SU-DHL-6 (cell line): Measurements from ENCODE around the gene TMEM109.

Experiments
- H2AFZ ChIP-seq: fragments of 200-600 bp; sonication (generic); 2 replicates; pipeline ENCODE4 v1.6.1; 2014; ENCODE audit warnings: low read depth, mild to moderate bottlenecking, moderate library complexity, mixed read lengths, antibody characterized with exemption, low read length; ENCODE audit not compliant: severe bottlenecking
- H3F3A ChIP-seq: fragments of 200-600 bp; shearing (Covaris generic); 2 replicates; pipeline ENCODE4 v1.6.0; 2016; ENCODE audit warnings: antibody characterized with exemption, mild to moderate bottlenecking; ENCODE audit not compliant: insufficient read depth
- H3K27ac ChIP-seq: fragments of 200-600 bp; sonication (generic); 2 replicates; pipeline ENCODE4 v1.5.1; 2016; ENCODE audit warnings: low read depth, mild to moderate bottlenecking, low read length, moderate library complexity, mixed read lengths
- H3K27me3 ChIP-seq: fragments of 200-600 bp; sonication (generic), shearing (Covaris generic); 2 replicates; pipeline ENCODE4 v1.6.0; 2014; ENCODE audit warnings: mild to moderate bottlenecking, low read length
- H3K36me3 ChIP-seq: fragments of 200-600 bp; sonication (generic); 2 replicates; pipeline ENCODE4 v1.6.1; 2014; ENCODE audit warnings: mild to moderate bottlenecking, low read length, mixed read lengths
- H3K4me2 ChIP-seq: fragments of 300-600, 200-600 bp; shearing (Covaris generic), sonication (generic); 2 replicates; pipeline ENCODE4 v1.6.0; 2014; ENCODE audit warnings: low read length, low read depth, mild to moderate bottlenecking; ENCODE audit not compliant: poor library complexity, severe bottlenecking
- H3K4me3 ChIP-seq: fragments of 200-600 bp; sonication (generic); 2 replicates; pipeline ENCODE4 v1.5.1; 2014; ENCODE audit warnings: antibody characterized with exemption, low read length, mild to moderate bottlenecking, mixed read lengths; ENCODE audit not compliant: insufficient read depth, poor library complexity, severe bottlenecking
- H3K79me2 ChIP-seq: fragments of 200-600 bp; sonication (generic); 2 replicates; pipeline ENCODE4 v1.6.1; 2014; ENCODE audit warnings: mild to moderate bottlenecking, low read length, moderate library complexity; ENCODE audit not compliant: insufficient read depth
- H3K9ac ChIP-seq: fragments of 200-600 bp; sonication (generic); 2 replicates; pipeline ENCODE4 v1.7.0; 2014; ENCODE audit warnings: mild to moderate bottlenecking, low read length
- H3K9me2 ChIP-seq: fragments of 200-600 bp; sonication (generic); replicated peaks from 2 replicates; pipeline ENCODE4 v1.6.1; 2014; ENCODE audit warnings: low read length; ENCODE audit not compliant: insufficient read depth
- H3K9me3 ChIP-seq: fragments of 200-600 bp; sonication (generic); 2 replicates; pipeline ENCODE4 v1.6.1; 2014; ENCODE audit warnings: low read length, mixed read lengths; ENCODE audit not compliant: insufficient read depth
- H4K20me1 ChIP-seq: fragments of 200-600 bp; sonication (generic); 2 replicates; pipeline ENCODE4 v1.6.1; 2014; ENCODE audit warnings: low read depth, mild to moderate bottlenecking, antibody characterized with exemption, low read length, moderate library complexity, mixed read lengths
- EZH2phosphoT487 ChIP-seq: fragments of 200-600 bp; sonication (generic), shearing (Covaris generic); conservative IDR thresholded peaks from 2 replicates; pipeline ENCODE4 v1.6.1; 2018; ENCODE audit warnings: mild to moderate bottlenecking, antibody characterized with exemption, low read length, moderate library complexity, mixed read lengths
- TF ChIP-seq, protein P1 (sequence below): fragments of 200-600 bp; sonication (generic); IDR thresholded peaks from one replicate; pipeline ENCODE4 v1.5.1; 2017; ENCODE audit warnings: antibody characterized with exemption, mild to moderate bottlenecking, low read length, moderate library complexity; ENCODE audit not compliant: insufficient read depth, poor library complexity, severe bottlenecking

TMEM109 gene

DNA sequence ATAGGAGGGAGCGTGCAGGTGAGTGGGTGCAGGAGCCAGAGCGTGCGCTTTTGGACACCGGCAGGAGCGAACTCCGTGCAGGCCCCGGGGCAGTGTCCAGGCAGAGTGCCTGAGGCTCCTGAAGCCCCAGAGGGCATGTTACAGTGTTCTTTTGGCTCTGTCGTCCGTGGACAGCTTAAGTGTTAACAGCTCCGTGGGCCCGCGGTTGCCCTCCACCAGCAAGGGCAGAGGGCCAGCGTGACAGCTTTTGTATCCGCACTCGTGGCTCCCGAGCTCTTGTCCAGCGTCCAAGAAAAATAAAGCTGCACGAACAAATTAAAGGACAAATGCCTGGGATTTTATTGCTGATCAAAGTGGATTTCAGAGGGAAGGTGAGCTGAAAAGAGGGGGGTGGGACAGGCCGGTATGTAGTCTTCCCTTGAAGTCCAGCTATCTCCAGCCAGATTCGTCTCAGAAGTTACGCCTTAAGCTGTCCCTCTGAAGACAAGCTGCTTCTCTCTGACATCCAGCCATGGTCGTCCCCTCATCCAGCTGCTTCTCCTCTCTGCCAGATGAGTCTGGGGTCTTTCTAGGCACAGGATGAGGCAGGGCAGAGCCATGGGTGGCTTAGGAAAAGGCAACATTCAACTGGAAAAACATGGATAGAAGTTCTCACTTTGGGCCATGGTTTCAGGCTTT is 968 bp upstream of the TMEM109 start:
- Histone ChIP-seq H3K9me2 (no peaks in the 10 kb centered on the region), H3K4me2 (peak overlapping the region; percentile 93), H3K36me3 (no peaks in the 10 kb centered on the region), H3F3A (peaks cover 10% of the 10 kb centered on the region), H3K79me2 (peaks cover 24% of the 10 kb centered on the region), H4K20me1 (no peaks in the 10 kb centered on the region), H3K9me3 (no peaks in the 10 kb centered on the region), H3K4me3 (peak overlapping the region; percentile 60), H3K27me3 (no peaks in the 10 kb centered on the region), H3K27ac (peak overlapping the region; percentile 69), H3K9ac (peak overlapping the region; percentile 73), H2AFZ (peak overlapping the region; percentile 96)
- no peak for TF ChIP-seq EZH2phosphoT487
- TF ChIP-seq, protein P1, sequence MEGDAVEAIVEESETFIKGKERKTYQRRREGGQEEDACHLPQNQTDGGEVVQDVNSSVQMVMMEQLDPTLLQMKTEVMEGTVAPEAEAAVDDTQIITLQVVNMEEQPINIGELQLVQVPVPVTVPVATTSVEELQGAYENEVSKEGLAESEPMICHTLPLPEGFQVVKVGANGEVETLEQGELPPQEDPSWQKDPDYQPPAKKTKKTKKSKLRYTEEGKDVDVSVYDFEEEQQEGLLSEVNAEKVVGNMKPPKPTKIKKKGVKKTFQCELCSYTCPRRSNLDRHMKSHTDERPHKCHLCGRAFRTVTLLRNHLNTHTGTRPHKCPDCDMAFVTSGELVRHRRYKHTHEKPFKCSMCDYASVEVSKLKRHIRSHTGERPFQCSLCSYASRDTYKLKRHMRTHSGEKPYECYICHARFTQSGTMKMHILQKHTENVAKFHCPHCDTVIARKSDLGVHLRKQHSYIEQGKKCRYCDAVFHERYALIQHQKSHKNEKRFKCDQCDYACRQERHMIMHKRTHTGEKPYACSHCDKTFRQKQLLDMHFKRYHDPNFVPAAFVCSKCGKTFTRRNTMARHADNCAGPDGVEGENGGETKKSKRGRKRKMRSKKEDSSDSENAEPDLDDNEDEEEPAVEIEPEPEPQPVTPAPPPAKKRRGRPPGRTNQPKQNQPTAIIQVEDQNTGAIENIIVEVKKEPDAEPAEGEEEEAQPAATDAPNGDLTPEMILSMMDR: no peak

DNA sequence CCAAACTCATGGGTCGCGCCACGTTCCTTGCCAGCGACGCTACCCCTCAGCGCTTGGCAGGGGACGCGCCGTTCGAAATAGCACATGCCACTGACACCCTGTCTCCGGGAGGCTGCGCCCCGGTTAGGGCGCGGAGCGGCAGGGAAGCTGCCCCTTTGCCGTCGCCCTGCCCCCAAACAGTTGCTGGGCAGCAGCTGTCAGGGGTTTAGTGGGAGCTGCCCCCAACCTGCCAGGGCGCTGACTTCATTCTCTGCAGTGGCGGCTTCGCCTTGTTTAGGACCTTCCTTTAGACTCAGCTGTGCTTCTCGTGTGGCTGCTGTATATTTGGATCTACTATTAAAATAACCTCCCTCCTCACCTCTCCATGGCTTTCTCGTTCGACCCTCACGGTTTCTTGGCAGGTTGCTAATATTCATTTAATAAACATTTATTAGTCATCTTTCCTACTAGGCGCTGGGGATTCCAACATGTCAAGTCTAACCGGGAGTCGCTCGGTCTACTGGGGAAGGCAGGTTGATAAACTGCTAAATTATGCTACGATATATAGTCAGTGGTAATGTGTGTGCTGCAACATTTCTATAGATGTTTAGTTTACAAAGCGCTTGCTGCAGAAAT is 782 bp downstream of the TMEM109 start:
- no peaks in the 10 kb centered on the region for H3K9me3 ChIP-seq
- peak overlapping the region; percentile 73 for H3K9ac ChIP-seq
- no peak for TF ChIP-seq EZH2phosphoT487
- TF ChIP-seq, protein P1: no peak
- H3K27me3 ChIP-seq: no peaks in the 10 kb centered on the region
- H2AFZ ChIP-seq: peak overlapping the region; percentile 96
- peaks cover 36% of the 10 kb centered on the region for H3K79me2 ChIP-seq
- no peaks in the 10 kb centered on the region for H3K9me2 ChIP-seq
- H3F3A ChIP-seq: peaks cover 10% of the 10 kb centered on the region
- no peaks in the 10 kb centered on the region for H3K36me3 ChIP-seq
- H3K4me3 ChIP-seq: peak overlapping the region; percentile 60
- peak overlapping the region; percentile 69 for H3K27ac ChIP-seq
- no peaks in the 10 kb centered on the region for H4K20me1 ChIP-seq
- peak overlapping the region; percentile 93 for H3K4me2 ChIP-seq

DNA sequence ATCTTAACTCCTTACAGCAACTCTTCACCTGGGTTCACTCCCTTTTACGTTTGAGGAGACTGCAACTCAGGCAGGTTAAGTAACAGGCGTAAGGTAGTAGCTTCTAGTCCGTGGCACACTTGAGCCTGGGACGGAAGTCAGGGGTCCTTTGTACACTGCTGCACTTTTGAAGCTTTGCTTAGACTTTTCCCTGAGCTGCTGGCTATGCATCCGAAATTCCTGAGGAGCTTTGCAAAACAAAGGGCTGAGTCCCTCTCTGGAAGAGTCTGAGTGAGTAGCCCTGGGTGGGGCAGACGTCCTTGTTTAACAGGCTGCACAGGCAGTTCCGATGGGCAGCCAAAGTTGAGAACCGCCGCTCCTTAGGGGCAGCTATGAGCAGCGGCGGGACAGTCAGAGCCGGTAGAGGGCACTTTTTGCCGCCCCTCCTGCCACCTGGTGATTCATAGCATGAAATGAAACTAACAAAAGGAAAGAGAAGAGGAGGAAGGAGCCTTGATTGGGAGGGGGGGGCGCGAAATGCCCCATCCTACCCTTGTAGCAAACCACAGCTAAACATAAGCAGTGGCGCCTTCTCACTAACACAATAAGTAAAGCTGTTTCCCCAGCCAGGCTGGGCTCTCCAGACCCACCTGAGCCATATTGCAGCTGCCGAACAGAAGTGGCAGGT is 1.4 kb downstream of the TMEM109 start:
- Histone ChIP-seq H3K4me3 (peak overlapping the region; percentile 60), H4K20me1 (no peaks in the 10 kb centered on the region), H3K79me2 (peaks cover 36% of the 10 kb centered on the region), H3K9me2 (no peaks in the 10 kb centered on the region), H3K9ac (peak overlapping the region; percentile 73), H3K27ac (peak overlapping the region; percentile 69), H3K27me3 (no peaks in the 10 kb centered on the region), H3F3A (peaks cover 10% of the 10 kb centered on the region), H3K4me2 (peak overlapping the region; percentile 93), H2AFZ (peak overlapping the region; percentile 15), H3K36me3 (peaks cover 6% of the 10 kb centered on the region; the same call in 1 of the 2 replicates), H3K9me3 (no peaks in the 10 kb centered on the region)
- no peak for TF ChIP-seq EZH2phosphoT487
- TF ChIP-seq, protein P1: peak; percentile 75
